PC-3 (cell line): ENCODE results near the gene WDR91. TPM values are rescaled to one million over a fixed set of nuclear protein-coding genes. Genes with fewer than 3 reads are reported as not detected.

ENCODE experiments used
- ATAC-seq: fragments of 200-7000 bp; cut with Tn5 transposase; 2 replicates; pipeline ENCODE4 v1.9.1; 2020; ENCODE audit warnings: mild to moderate bottlenecking, moderate library complexity
- BruUV-seq: library from RNA; stranded (reverse); fragments of 400-500 nt; replicated peaks from 2 replicates; lab custom pipeline; 2021; lab: Mats Ljungman, UMichigan
- CTCF ChIA-PET: fragments of 300-600 bp; sonication (Branson Sonifier 250); formaldehyde crosslinking; loops from one replicate; lab custom pipeline; 2022; ENCODE audit warnings: antibody characterized with exemption; lab: Charles Lee
- POLR2A ChIA-PET: fragments of 300-600 bp; sonication (Branson Sonifier 250); formaldehyde crosslinking; loops from one replicate; lab custom pipeline; 2022; ENCODE audit warnings: antibody characterized with exemption; ENCODE audit not compliant: unreplicated experiment; lab: Charles Lee
- DNase-seq: peaks from one replicate; pipeline ENCODE4 v3.0.0-alpha.2; 2015
- H2AFZ ChIP-seq: fragments of 300-600 bp; sonication (generic); 2 replicates; pipeline ENCODE4 v1.6.0; 2016; ENCODE audit warnings: antibody characterized with exemption, low read length
- H3F3A ChIP-seq: fragments of 300-600 bp; sonication (generic); one replicate; pipeline ENCODE4 v1.6.0; 2017; ENCODE audit warnings: antibody characterized with exemption, low read length, control low read depth, mild to moderate bottlenecking; ENCODE audit not compliant: unreplicated experiment
- H3K27ac ChIP-seq: fragments of 300-600 bp; sonication (generic); 2 replicates; pipeline ENCODE4 v1.5.1; 2016; ENCODE audit warnings: mild to moderate bottlenecking, low read length
- H3K27me3 ChIP-seq: fragments of 300-600 bp; sonication (generic); 2 replicates; pipeline ENCODE4 v1.6.1; 2016; ENCODE audit warnings: low read length, mixed read lengths
- H3K36me3 ChIP-seq: fragments of 300-600 bp; sonication (generic); 2 replicates; pipeline ENCODE4 v1.6.1; 2016; ENCODE audit warnings: low read depth, mixed run types, low read length, mixed read lengths
- H3K4me1 ChIP-seq: fragments of 300-600 bp; sonication (generic); 2 replicates; pipeline ENCODE4 v1.5.1; 2016; ENCODE audit warnings: low read length; ENCODE audit not compliant: insufficient read depth
- H3K4me2 ChIP-seq: fragments of 300-600 bp; sonication (generic); 2 replicates; pipeline ENCODE4 v1.6.0; 2016; ENCODE audit warnings: low read length
- H3K4me3 ChIP-seq: fragments of 300-600 bp; sonication (generic); 2 replicates; pipeline ENCODE4 v1.5.1; 2016; ENCODE audit warnings: mild to moderate bottlenecking, low read length, mixed read lengths
- H3K79me2 ChIP-seq: fragments of 300-600 bp; sonication (generic); 2 replicates; pipeline ENCODE4 v1.6.1; 2017; ENCODE audit warnings: low read length, mixed read lengths
- H3K9ac ChIP-seq: fragments of 300-600 bp; sonication (generic); 2 replicates; pipeline ENCODE4 v1.6.0; 2016; ENCODE audit warnings: mild to moderate bottlenecking, low read length
- H3K9me2 ChIP-seq: fragments of 300-600 bp; sonication (generic); replicated peaks from 2 replicates; pipeline ENCODE4 v1.6.1; 2016; ENCODE audit warnings: mixed run types, low read length, mixed read lengths
- H3K9me3 ChIP-seq: fragments of 300-600 bp; sonication (generic); 2 replicates; pipeline ENCODE4 v1.6.1; 2016; ENCODE audit warnings: low read length, mixed read lengths
- H4K20me1 ChIP-seq: fragments of 300-600 bp; sonication (generic); 2 replicates; pipeline ENCODE4 v1.6.1; 2016; ENCODE audit warnings: low read length, mixed read lengths
- EZH2 ChIP-seq: fragments of 300-600 bp; sonication (generic); IDR thresholded peaks from one replicate; pipeline ENCODE4 v1.6.1; 2017; ENCODE audit warnings: antibody characterized with exemption, mild to moderate bottlenecking, low read length; ENCODE audit not compliant: unreplicated experiment
- EZH2phosphoT487 ChIP-seq: fragments of 300-600 bp; sonication (generic); IDR thresholded peaks from 2 replicates; pipeline ENCODE4 v1.6.1; 2018; ENCODE audit warnings: mild to moderate bottlenecking, antibody characterized with exemption, low read length, borderline replicate concordance
- intact Hi-C: fragments of 100-400 bp; cut with micrococcal nuclease; formaldehyde crosslinking; loops from 2 replicates; pipeline ENCODE4 v1.9.0; 2023
- total RNA-seq: library from RNA; depleted of rRNA; stranded (reverse); fragments of >200 nt; gene quantifications from 2 replicates; pipeline ENCODE4 v1.2.3, GENCODE V29; 2014
- TF ChIP-seq, protein P1 (sequence below): fragments of 300-600 bp; sonication (generic); conservative IDR thresholded peaks from 2 replicates; pipeline ENCODE4 v1.5.1; 2017; ENCODE audit warnings: antibody characterized with exemption, low read depth, mild to moderate bottlenecking, low read length

Gene WDR91
- total RNA-seq, 1 experiment from 2014 or later: 12.3 TPM

- ChIA-PET POLR2A (no interaction called here), CTCF (no interaction called here)
- Histone ChIP-seq H3K9me2 (no peaks in the 10 kb centered on the region), H3K9me3 (no peaks in the 10 kb centered on the region), H4K20me1 (no peaks in the 10 kb centered on the region), H3K27me3 (no peaks in the 10 kb centered on the region), H3K36me3 (no peaks in the 10 kb centered on the region), H3K4me1 (peaks cover 8% of the 10 kb centered on the region; the same call in 1 of the 2 replicates), H3K27ac (no peak overlapping the region), H3K9ac (no peak overlapping the region), H3K79me2 (no peaks in the 10 kb centered on the region), H2AFZ (no peak overlapping the region), H3K4me3 (no peak overlapping the region), H3K4me2 (no peak overlapping the region), H3F3A (no peaks in the 10 kb centered on the region)
- TF ChIP-seq EZH2phosphoT487: no peak
- no peak for DNase-seq
- no peak for ATAC-seq
- BruUV-seq: no TSS peak
- intact Hi-C loops: no loop called here
Measured at GRCh38 chr7:135207406-135208101, 3.8 kb downstream of the WDR91 start.

GRCh38 chr7:135206941-135207391, 4.4 kb downstream of the WDR91 start:
- no peak overlapping the region for H3K4me2 ChIP-seq
- intact Hi-C loops: no loop called here
- H3K9me2 ChIP-seq: no peaks in the 10 kb centered on the region
- ChIA-PET POLR2A (no interaction called here), CTCF (no interaction called here)
- peaks cover 8% of the 10 kb centered on the region; the same call in 1 of the 2 replicates for H3K4me1 ChIP-seq
- H3K79me2 ChIP-seq: no peaks in the 10 kb centered on the region
- no TSS peak for BruUV-seq
- H3K4me3 ChIP-seq: no peak overlapping the region
- DNase-seq: no peak
- TF ChIP-seq EZH2: no peak
- TF ChIP-seq EZH2phosphoT487: no peak
- TF ChIP-seq, protein P1, sequence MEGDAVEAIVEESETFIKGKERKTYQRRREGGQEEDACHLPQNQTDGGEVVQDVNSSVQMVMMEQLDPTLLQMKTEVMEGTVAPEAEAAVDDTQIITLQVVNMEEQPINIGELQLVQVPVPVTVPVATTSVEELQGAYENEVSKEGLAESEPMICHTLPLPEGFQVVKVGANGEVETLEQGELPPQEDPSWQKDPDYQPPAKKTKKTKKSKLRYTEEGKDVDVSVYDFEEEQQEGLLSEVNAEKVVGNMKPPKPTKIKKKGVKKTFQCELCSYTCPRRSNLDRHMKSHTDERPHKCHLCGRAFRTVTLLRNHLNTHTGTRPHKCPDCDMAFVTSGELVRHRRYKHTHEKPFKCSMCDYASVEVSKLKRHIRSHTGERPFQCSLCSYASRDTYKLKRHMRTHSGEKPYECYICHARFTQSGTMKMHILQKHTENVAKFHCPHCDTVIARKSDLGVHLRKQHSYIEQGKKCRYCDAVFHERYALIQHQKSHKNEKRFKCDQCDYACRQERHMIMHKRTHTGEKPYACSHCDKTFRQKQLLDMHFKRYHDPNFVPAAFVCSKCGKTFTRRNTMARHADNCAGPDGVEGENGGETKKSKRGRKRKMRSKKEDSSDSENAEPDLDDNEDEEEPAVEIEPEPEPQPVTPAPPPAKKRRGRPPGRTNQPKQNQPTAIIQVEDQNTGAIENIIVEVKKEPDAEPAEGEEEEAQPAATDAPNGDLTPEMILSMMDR: no peak
- no peaks in the 10 kb centered on the region for H3K9me3 ChIP-seq
- no peak for ATAC-seq
- H4K20me1 ChIP-seq: no peaks in the 10 kb centered on the region
- H3K36me3 ChIP-seq: no peaks in the 10 kb centered on the region
- H3K9ac ChIP-seq: no peak overlapping the region
- no peaks in the 10 kb centered on the region for H3K27me3 ChIP-seq
- no peak overlapping the region for H2AFZ ChIP-seq
- no peak overlapping the region for H3K27ac ChIP-seq
- H3F3A ChIP-seq: no peaks in the 10 kb centered on the region

- Histone ChIP-seq H3K9me3 (no peaks in the 10 kb centered on the region), H3K9me2 (no peaks in the 10 kb centered on the region), H3K4me1 (peaks cover 8% of the 10 kb centered on the region; the same call in 1 of the 2 replicates), H2AFZ (no peak overlapping the region), H3K79me2 (no peaks in the 10 kb centered on the region), H3F3A (no peaks in the 10 kb centered on the region), H3K4me3 (no peak overlapping the region), H3K4me2 (no peak overlapping the region), H3K27me3 (no peaks in the 10 kb centered on the region), H3K9ac (no peak overlapping the region), H4K20me1 (no peaks in the 10 kb centered on the region), H3K36me3 (no peaks in the 10 kb centered on the region), H3K27ac (no peak overlapping the region)
- no TSS peak for BruUV-seq
- DNase-seq: no peak
- intact Hi-C loops: no loop called here
- no peak for ATAC-seq
- ChIA-PET CTCF (no interaction called here), POLR2A (no interaction called here)
- no peak for TF ChIP-seq EZH2phosphoT487
- TF ChIP-seq, protein P1: no peak
Measured at GRCh38 chr7:135205850-135206249, 5.5 kb downstream of the WDR91 start.
